Small intestine (tissue), 7 donors: ENCODE results near the gene POM121C. TPM values are rescaled to one million over a fixed set of nuclear protein-coding genes. Genes with fewer than 3 reads are reported as not detected.
A peak's percentile ranks its signal among the peaks of the same experiment; 100 is the strongest.
"Not testable (repeated sequence)": the region's sequence is repeated elsewhere in the genome, so short reads cannot be mapped to it uniquely, and the experiment has no call there.

Source experiments
- DNase-seq, 2 donors: peaks; one replicate each; pipeline versions ENCODE4 v3.0.0 to v3.0.0-alpha.2; 2013
- FAIRE-seq: peaks from 2 replicates; lab custom pipeline; 2012; peaks lifted over from hg19 to GRCh38; lab: Jason Lieb, UNC
- H3K27ac ChIP-seq, 3 donors: one replicate each; pipeline ENCODE4 v1.5.1; 2013; ENCODE audit warnings: low read length in 2 of 3, mild to moderate bottlenecking in 2 of 3, control low read depth in 1 of 3, inconsistent platforms in 1 of 3, low read depth in 1 of 3, moderate library complexity in 1 of 3
- H3K27me3 ChIP-seq, 3 donors: one replicate each; pipeline ENCODE4 v1.6.1; 2013; ENCODE audit warnings: low read length in 3 of 3, inconsistent platforms in 1 of 3; ENCODE audit not compliant: control insufficient read depth in 3 of 3, insufficient read depth in 3 of 3
- H3K36me3 ChIP-seq, 3 donors: one replicate each; pipeline ENCODE4 v1.6.1; 2013; ENCODE audit warnings: low read length in 3 of 3, inconsistent platforms in 1 of 3, low read depth in 1 of 3, mild to moderate bottlenecking in 1 of 3, moderate library complexity in 1 of 3; ENCODE audit not compliant: control insufficient read depth in 3 of 3, insufficient read depth in 2 of 3
- H3K4me1 ChIP-seq, 3 donors: one replicate each; pipeline ENCODE4 v1.6.1; 2013; ENCODE audit warnings: low read length in 2 of 3, inconsistent platforms in 1 of 3, low read depth in 1 of 3, mild to moderate bottlenecking in 1 of 3, moderate library complexity in 1 of 3; ENCODE audit not compliant: control insufficient read depth in 3 of 3, insufficient read depth in 2 of 3
- H3K4me3 ChIP-seq, 3 donors: one replicate each; pipeline ENCODE4 v1.5.1; 2013; ENCODE audit warnings: low read length in 3 of 3, control low read depth in 1 of 3, inconsistent platforms in 1 of 3, low read depth in 1 of 3, mild to moderate bottlenecking in 1 of 3, moderate library complexity in 1 of 3
- H3K9me3 ChIP-seq, 2 donors: one replicate each; pipeline ENCODE4 v1.6.1; 2013; ENCODE audit warnings: low read depth in 1 of 2, low read length in 1 of 2; ENCODE audit not compliant: control insufficient read depth in 2 of 2, insufficient read depth in 1 of 2
- WGBS, 3 donors: extraction: QIAGEN DNeasy Blood & Tissue Kit; methylation state at CpG; one replicate each; pipeline ENCODE4 v1.1.7; 2013; 5-methylcytosine and 5-hydroxymethylcytosine counted together
- polyA plus RNA-seq, 4 donors: library from polyadenylated mRNA; stranded (reverse) in 3 of 4; unstranded in 1 of 4; fragments of 200-250 nt in 3 of 4; fragments of 120-200 nt in 1 of 4; gene quantifications; one replicate each; pipeline versions ENCODE4 v1.2.1 to v1.2.3, GENCODE V29; 2013
- donor health status: healthy with polysubstance abuse.
- donor health status: control.
- donor health status: control.
- donor health status: Bipolar disorder and iron deficiency.
- donor health status: healthy.

The POM121C gene
- polyA plus RNA-seq, 4 donors = 7.0 to 33.8 (median 13.0) TPM

DNA sequence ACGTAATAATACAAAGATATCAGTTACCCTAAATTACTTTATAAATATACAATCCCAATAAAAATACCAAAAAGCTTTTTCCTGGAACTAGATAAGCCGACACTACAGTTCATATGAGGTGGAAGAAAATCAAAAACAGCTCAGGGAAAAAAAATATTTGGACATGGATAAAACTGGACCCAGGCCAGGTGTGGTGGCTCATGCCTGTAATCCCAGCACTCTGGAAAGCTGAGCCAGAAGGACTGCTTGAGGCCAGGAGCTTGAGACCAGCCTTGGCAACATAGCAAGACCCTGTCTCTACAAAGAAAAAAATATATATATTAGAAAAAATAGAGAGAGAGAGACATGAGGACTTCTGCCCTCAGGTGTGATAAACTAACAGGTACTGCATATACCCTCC, 32.7 kb upstream of the POM121C start:
- 68 to 81% (median 71%) methylated on average over 2 of the region's 2 CpGs for WGBS, 3 donors
- not testable (repeated sequence) for H3K4me1 ChIP-seq, DNase-seq, H3K9me3 ChIP-seq, H3K4me3 ChIP-seq, H3K27me3 ChIP-seq, FAIRE-seq, H3K27ac ChIP-seq
- peaks cover 3 to 16% (median 5%) of the 10 kb centered on the region in 3 donors for H3K36me3 ChIP-seq

DNA sequence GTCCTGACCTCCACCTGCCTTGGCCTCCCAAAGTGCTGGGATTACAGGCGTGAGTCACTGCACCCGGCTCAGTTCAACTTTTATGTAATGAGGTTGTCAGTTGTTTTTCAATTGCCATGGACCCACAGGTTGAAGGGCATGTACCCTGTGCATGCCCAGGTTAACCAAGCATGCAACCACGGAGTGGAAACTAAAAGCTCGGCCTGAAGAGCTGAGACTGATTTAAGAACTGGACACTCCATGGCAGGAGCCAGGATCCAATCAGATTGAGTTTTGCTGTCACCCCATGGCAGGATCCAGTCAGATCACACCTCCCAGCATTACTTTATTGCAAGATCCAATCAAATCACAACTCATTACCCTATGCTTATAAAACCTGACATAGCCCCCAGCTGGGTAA, 22.9 kb upstream of the POM121C start:
- not testable (repeated sequence) for FAIRE-seq, H3K27me3 ChIP-seq, H3K4me3 ChIP-seq, H3K36me3 ChIP-seq, DNase-seq, H3K9me3 ChIP-seq, H3K27ac ChIP-seq, H3K4me1 ChIP-seq
- 93 to 100% (median 98%) methylated on average over 1 to 2 of the region's 4 CpGs for WGBS, 3 donors

DNA sequence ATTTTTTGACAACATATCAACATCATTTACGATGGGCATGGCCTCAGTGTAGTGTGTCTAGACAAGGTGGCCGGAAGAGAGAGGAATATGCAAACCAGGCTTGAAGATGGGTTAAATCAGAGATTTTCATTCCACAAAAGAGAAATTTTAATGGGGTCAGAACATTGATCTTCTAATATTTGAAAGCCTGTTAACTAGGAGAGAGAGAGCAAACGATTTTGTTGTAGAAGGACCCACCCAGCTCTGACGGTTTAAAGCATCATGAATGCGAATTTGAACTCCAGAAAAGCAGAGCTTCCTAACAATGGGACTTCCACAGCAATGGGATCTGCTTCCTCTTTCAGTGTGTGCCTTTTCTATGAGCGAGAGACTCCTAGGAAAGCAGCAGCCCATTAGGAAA, 5.9 kb upstream of the POM121C start, which contains the start of gene SPDYE5:
SPDYE5 (plus strand) TSS at position 301 of the 400 bp plus-strand sequence. CDS start 1,728 bp downstream, outside the sequence.
- WGBS, 3 donors = 79 to 89% (median 79%) methylated on average over 5 of the region's 6 CpGs

DNA sequence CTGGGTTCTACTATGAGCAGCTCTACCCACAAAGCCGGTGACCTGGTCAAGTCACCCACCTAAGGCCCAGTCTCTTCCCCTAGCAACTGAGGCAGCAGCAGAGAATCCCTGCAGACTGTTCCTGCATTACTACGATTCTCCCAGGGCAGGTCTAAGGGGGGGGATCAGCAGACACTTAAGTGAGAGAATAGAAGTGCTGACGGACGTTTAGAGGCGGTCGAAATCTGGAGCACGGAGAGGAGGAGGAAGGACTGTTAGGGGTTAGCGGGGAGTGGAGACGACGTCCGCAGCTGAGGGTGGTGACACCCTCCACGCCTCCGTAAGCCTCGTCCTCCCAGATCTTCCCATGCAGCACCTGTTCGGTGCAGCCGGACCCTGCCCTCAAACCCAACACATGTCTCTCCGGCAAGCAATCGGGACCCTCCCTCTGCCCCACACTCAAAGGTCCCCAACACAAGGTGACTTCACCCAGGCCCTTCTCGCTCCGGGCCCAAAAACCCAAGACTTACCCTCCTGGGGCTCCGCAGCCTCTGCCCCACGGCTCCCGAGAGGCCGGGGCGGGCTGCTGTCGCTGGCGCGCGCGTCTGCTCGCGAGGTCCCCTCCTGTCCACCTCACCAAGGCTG, 632 bp downstream of the POM121C start:
- WGBS, 3 donors = 0 to 3% (median 2%) methylated on average over 14 to 28 of the region's 32 CpGs
- not testable (repeated sequence) for H3K9me3 ChIP-seq, H3K4me1 ChIP-seq, H3K36me3 ChIP-seq, FAIRE-seq, H3K27me3 ChIP-seq
- peak; percentile 12 to 47 for DNase-seq
- Histone ChIP-seq H3K4me3 (peak overlapping the region; percentile 50 to 80 (median 76)), H3K27ac (peak overlapping the region in 2 of 3 donors; percentile 65 to 78)

More for the DNA sequence above, 5.9 kb upstream of the POM121C start, which contains the start of gene SPDYE5:
- DNase-seq, H3K4me3 ChIP-seq, H3K9me3 ChIP-seq, H3K4me1 ChIP-seq, FAIRE-seq, H3K27me3 ChIP-seq, H3K27ac ChIP-seq, H3K36me3 ChIP-seq: not testable (repeated sequence)

DNA sequence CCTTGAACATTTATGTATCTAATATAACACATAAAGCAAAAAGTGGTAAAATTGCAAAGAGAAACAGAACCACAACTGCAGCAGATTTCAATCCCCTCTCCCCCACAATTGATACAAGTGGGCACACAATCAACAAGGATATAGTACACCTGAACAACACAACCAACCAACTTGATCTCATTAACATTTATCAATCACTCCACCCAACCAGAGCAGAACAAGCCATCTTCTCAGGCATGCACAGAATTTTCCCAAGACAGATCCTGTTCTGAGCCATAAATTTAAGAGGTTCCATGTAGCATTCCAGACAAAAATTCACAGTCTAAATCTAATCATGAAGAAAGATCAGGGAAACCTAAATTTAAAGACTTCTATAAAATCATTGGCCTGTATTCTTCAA, 5.8 kb downstream of the POM121C start:
- not testable (repeated sequence) for H3K36me3 ChIP-seq, H3K27ac ChIP-seq, H3K4me3 ChIP-seq, H3K4me1 ChIP-seq, H3K27me3 ChIP-seq, FAIRE-seq, H3K9me3 ChIP-seq, DNase-seq

DNA sequence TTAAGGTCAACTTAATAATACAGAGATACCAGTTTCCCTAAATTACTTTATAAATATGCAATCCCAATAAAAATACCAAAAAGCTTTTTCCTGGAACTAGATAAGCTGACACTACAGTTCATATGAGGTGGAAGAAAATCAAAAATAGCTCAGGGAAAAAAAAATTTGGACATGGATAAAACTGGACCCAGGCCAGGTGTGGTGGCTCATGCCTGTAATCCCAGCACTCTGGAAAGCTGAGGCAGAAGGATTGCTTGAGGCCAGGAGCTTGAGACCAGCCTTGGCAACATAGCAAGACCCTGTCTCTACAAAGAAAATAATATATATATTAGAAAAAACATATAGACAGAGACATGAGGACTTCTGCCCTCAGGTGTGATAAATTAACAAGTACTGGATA, 8.6 kb downstream of the POM121C start:
- FAIRE-seq, H3K27me3 ChIP-seq, H3K27ac ChIP-seq, DNase-seq, H3K36me3 ChIP-seq, H3K9me3 ChIP-seq, H3K4me3 ChIP-seq, H3K4me1 ChIP-seq: not testable (repeated sequence)

DNA sequence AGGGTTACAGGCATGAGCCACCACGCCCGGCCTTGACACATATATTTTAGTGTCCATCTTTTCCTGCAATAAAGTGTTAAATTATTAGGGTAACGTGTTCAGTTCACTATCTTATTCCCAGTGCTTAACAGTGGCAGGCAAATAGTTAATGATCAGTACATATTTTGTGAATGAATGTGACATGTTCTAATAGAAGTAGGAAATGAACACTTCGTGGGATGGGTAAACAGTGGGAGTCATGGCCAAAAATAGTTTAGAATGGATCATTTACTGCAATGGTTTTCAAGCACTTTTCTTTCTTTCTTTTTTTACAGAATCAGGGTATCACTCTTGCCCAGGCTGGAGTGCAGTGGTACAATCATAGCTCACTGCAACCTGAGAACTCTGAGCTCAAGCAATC, 15.9 kb downstream of the POM121C start:
- H3K36me3 ChIP-seq = peaks cover 0 to 21% (median 3%) of the 10 kb centered on the region in 3 donors
- not testable (repeated sequence) for H3K27ac ChIP-seq, H3K27me3 ChIP-seq, H3K4me3 ChIP-seq, H3K4me1 ChIP-seq, FAIRE-seq, H3K9me3 ChIP-seq, DNase-seq
- 93 to 100% methylated on average over 2 to 3 of the region's 4 CpGs; no CpG with 5 or more reads in 1 of the 3 donors for WGBS, 3 donors

DNA sequence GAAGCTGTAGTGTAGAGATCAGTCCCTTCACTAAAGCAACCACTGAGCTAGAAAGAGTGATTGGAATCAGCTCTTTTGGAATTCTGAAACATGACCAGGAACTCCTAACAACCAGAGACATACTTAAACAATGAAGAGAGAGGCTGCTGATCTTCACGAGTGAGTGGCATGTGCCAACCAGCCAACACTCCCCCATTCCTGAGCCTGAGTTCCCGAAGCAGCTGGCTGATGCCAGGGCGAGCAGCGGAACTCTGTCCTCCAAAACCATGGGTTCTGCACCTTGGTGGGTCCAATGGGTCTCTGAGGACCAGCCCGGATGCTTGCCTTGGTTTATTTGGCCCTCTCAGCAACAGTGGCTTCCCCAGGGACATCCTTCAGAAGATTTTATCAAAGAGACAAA, 25.6 kb downstream of the POM121C start:
- H3K9me3 ChIP-seq, H3K4me3 ChIP-seq, H3K36me3 ChIP-seq, FAIRE-seq, H3K27ac ChIP-seq, H3K4me1 ChIP-seq, DNase-seq, H3K27me3 ChIP-seq: not testable (repeated sequence)
- WGBS, 3 donors = 63 to 80% (median 71%) methylated on average over 3 to 4 of the region's 5 CpGs

DNA sequence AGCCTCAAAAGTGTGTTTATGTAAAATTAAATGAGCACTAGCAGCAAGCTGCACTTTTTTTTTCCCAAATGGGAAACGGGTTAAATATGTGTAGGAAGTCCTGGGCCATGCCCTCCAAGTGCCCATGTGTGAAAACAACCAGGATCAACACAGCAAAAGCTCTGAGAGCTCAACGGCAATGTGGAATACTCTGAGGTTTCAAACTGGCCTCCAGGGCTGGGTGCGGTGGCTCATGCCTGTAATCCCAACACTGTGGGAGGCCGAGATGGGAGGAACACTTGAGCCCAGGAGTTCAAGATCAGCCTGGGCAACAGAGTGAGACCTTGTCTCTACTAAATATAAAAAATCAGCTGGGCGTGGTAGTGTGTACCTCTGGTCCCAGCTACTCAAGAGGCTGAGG, 28.1 kb downstream of the POM121C start:
- not testable (repeated sequence) for H3K4me3 ChIP-seq, H3K27ac ChIP-seq, DNase-seq, FAIRE-seq, H3K4me1 ChIP-seq, H3K27me3 ChIP-seq, H3K9me3 ChIP-seq, H3K36me3 ChIP-seq
- 78 to 100% (median 94%) methylated on average over 1 of the region's 5 CpGs for WGBS, 3 donors
